OCI-LY1 (cell line): Measurements from ENCODE around the gene F2.

Experiments used
- CTCF ChIP-seq: fragments of 200-600 bp; sonication (generic), shearing (Covaris generic); IDR thresholded peaks from 2 replicates; pipeline ENCODE4 v1.5.1; 2017; ENCODE audit warnings: mild to moderate bottlenecking, antibody characterized with exemption, low read length, moderate library complexity, mixed read lengths
- EZH2 ChIP-seq: fragments of 200-600 bp; sonication (generic), shearing (Covaris generic); IDR thresholded peaks from 2 replicates; pipeline ENCODE4 v1.8.0; 2017; ENCODE audit warnings: borderline replicate concordance, mixed run types, mild to moderate bottlenecking, antibody characterized with exemption, low read length, moderate library complexity, mixed read lengths

GRCh38 chr11:46712874-46713576 is 6.0 kb upstream of the F2 start:
- TF ChIP-seq CTCF, result no peak
- no peak for TF ChIP-seq EZH2
